GM15510 (cell line): ENCODE data around the gene FNDC3A.

Experiments
- POLR2A ChIP-seq: IDR thresholded peaks from 3 replicates; pipeline ENCODE4 v1.6.1; 2011; ENCODE audit warnings: borderline replicate concordance; ENCODE audit not compliant: insufficient read length; ENCODE audit errors: extremely low read depth

FNDC3A gene

GRCh38 chr13:49185264-49185663 lies 209.6 kb downstream of the FNDC3A start:
- no peak for TF ChIP-seq POLR2A

- TF ChIP-seq POLR2A, result no peak
These were observed 215.2 kb downstream of the FNDC3A start for GRCh38 chr13:49190901-49191300.

GRCh38 chr13:49206641-49207040 lies 230.9 kb downstream of the FNDC3A start:
- TF ChIP-seq POLR2A, result no peak

- no peak for TF ChIP-seq POLR2A
These were observed 232.9 kb downstream of the FNDC3A start for GRCh38 chr13:49208619-49209018.

- no peak for TF ChIP-seq POLR2A
These were observed 234.4 kb downstream of the FNDC3A start for GRCh38 chr13:49210114-49210513.

GRCh38 chr13:49210669-49211068 lies 235.0 kb downstream of the FNDC3A start:
- TF ChIP-seq POLR2A, result no peak

- TF ChIP-seq POLR2A, result no peak
These were observed 237.8 kb downstream of the FNDC3A start for GRCh38 chr13:49213539-49213938.

GRCh38 chr13:49213997-49214916 lies 238.5 kb downstream of the FNDC3A start:
- no peak for TF ChIP-seq POLR2A

- no peak for TF ChIP-seq POLR2A
These were observed 239.2 kb downstream of the FNDC3A start for GRCh38 chr13:49214917-49215376.

GRCh38 chr13:49216334-49216733 lies 240.6 kb downstream of the FNDC3A start:
- TF ChIP-seq POLR2A, result no peak

- no peak for TF ChIP-seq POLR2A
These were observed 242.3 kb downstream of the FNDC3A start for GRCh38 chr13:49217962-49218492.

GRCh38 chr13:49218493-49219051 lies 242.9 kb downstream of the FNDC3A start:
- no peak for TF ChIP-seq POLR2A

- TF ChIP-seq POLR2A, result no peak
These were observed 243.9 kb downstream of the FNDC3A start for GRCh38 chr13:49219647-49220035.

GRCh38 chr13:49220036-49220855 lies 244.5 kb downstream of the FNDC3A start, which contains the start of gene MLNR:
Gene MLNR (plus strand): TSS chr13:49220338. CDS start chr13:49220338, 0 bp downstream.
- no peak for TF ChIP-seq POLR2A
